ENCODE data around the gene MYO9A.

The MYO9A gene

GRCh38 chr15:71806452-71806931 is 311.5 kb downstream of the MYO9A start:
- DNase-seq, result no peak

DNA sequence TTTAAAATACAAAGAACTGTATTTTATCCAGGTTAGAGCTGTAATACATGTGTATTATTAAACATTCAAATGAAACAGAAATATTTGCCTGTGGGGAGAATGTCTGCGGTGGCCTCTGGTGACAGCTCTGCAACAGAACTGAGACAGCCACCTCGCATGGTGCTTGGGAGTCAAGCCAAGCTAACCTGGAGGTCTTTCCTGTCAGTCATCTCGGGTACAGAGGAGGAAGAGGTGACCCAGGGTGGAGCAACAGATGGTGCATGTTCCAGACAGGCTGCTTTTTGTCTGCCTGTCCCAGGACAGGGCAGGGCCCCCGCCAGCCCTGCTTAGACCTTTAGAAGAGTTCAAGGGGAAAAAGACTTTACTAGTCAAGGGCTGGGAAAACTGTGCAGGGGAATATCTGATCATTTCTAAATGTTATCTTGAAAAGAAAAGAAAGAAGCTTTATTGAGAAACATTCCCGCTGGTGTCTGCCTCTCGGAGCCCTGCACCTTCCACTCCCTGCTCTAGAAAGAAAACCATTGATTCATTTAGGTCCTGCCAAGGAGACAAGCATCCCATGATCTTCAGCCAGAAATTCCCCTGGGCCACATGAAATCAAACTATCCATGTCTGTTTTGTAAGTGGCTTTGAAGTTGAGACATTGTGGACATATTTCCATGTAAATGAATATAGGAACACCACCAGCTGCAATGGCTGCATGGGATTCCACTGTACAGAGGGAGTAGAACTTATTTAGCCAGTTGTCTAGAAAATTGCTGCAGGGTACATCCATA is 313.1 kb downstream of the MYO9A start:
- DNase-seq, result no peak

- DNase-seq, result no peak
These were observed 313.7 kb downstream of the MYO9A start for GRCh38 chr15:71804226-71804625.

- DNase-seq, result no peak
These were observed 315.2 kb downstream of the MYO9A start for GRCh38 chr15:71802770-71803169.

DNA sequence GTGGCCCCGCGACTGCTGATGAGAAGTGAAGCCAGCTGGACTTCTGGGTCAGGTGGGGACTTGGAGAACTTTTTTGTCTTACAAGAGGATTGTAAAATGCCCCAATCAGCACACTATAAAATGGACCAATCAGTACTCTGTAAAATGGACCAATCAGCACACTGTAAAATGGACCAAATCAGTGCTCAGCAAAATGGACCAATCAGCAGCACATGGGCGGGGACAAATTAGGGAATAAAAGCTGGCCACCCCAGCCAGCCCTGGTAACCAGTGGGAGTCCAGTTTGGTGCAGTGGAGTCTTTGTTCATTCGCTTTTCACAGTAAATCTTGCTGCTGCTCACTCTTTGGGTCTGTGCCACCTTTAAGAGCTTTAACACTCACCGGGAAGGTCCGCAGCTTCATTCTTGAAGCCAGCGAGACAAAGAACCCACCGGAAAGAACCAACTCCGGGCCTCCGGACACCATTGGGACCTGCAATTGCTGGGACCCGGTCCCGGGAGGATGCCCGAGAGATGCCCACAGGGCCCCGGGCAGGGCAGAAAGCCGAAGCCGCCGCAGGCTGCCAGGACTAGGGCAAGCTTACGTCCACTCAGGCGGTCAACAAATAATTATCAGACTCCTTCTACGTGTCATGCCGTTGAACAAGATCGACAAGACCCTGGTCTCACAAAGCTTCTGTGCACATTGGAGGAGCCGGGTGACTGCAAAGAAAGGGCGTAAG is 315.9 kb downstream of the MYO9A start:
- DNase-seq, result no peak

- peak in 1 of 2 donors; percentile 56 for DNase-seq
These were observed 316.9 kb downstream of the MYO9A start for GRCh38 chr15:71800835-71801745.

DNA sequence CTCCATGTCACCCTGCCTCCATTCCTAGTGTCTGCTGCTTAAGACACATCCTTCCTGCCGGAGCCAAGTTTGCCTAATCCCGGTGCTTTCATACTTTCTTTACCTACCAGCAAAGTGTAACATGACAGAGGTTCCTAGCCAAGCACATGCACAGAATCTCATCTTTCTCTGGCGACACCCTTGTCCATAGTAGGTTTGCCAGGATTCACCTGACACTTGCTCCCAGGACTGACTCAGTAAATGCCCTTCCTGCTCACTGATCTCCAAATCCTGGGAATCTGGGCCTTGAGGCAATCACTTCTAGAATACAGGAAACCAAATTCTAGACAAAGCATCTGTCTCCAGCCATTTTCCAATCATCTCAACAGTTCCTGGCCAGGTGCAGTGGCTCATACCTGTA is 317.8 kb downstream of the MYO9A start:
- DNase-seq, result no peak

DNA sequence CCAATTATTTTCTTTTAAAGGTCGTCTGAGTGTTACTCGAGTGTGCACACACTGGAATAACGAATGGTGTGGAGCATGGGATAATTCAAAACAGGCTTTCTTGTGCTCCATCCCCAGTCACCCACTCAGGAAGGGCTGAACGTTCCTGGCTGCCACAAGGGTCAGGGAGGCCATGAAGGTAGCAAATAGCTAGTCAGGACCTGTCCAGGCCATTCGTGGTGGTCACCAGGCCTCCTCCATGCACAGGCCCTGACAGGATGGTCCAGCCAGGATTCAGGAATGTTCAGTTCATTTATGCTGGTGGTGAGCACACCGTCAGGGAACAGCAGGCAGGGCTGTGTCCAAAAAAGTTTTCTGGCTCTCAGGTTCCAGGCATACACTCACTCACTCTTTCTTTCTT is 319.3 kb downstream of the MYO9A start:
- no peak for DNase-seq

- DNase-seq, result no peak
These were observed 325.4 kb downstream of the MYO9A start for GRCh38 chr15:71792521-71792920.

DNA sequence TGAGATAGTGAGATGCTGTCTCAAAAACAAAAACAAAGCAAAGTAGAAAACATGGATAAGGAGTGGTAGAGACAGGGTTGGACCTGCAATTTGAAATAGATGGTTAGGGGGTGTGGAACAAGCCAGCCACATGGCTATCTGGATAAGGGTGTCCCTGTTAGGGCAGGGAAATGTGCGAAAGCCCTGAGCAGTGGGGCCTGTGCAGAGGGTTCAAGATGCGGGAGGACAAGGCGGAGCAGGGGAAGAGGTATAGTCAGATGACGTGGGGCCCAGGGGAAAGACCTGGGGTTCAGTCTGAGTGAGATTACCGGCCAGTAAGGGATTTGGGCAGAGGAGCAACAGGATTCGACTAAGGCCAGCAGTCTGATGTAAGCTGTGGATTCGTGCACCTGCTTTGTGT is 326.0 kb downstream of the MYO9A start:
- DNase-seq, result no peak

DNA sequence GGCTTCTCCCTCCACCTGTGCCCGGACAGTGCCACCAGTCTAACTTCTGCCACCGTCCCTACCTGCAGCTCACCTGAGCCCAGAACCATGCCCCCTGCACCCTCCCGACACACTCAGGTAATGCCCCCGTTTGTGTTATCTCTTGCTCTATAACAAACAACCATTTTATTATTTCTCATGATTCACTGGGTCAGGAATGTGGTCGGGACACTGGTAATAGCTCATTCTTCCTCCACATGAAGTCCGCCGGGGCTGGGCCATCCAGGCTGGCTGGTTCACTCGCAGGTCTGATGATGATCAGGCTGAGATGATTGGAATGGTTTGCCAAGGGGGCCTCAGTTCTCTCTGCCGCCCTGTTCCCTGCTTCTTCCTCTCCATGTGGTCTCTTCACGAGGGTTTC is 327.9 kb downstream of the MYO9A start:
- no peak for DNase-seq

GRCh38 chr15:71789616-71790015 is 328.3 kb downstream of the MYO9A start:
- DNase-seq, result no peak

DNA sequence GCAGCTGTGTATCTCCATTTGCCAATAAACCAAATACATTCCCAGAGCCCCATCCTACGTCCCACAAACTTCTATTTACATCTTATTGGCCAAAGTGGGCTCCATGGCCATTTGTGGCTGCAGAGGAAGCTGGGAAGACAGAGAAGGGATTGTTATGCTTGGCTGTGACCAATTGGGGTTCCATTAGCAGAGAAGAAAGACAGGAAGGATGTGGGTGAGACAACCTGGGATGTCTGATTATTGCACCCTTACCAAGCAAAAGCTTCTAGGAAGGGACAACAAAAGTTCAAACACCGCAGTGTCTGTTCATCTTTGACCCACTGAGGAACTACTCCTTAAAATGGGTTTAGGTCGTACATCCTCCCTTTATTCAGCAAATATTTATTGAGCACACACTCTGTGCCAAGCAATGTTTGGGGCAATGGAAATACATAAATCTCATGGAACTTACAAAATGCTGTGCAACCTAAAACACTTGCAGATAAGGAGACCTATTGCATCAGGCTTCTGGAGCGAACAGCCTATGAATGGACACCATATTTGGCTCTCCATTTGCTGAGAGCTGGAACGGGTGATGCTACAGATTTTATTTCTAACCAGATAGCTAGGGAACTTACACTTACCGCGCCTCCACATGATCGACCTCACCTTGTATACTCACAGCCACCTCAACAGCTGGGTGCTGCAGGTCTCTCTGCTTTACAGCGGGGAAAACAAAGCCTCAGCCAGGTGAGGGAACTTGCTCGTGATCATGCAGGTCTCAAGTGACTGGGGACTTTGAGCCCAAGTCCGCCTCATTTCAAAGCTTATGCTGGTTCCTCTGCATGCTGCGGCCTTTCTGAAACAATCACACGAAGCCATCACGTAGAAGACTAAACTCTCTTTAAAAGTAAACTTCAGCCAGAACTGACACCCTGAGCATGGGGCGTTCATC is 329.0 kb downstream of the MYO9A start:
- no peak for DNase-seq

GRCh38 chr15:71786673-71787072 is 331.3 kb downstream of the MYO9A start:
- DNase-seq, result no peak

DNA sequence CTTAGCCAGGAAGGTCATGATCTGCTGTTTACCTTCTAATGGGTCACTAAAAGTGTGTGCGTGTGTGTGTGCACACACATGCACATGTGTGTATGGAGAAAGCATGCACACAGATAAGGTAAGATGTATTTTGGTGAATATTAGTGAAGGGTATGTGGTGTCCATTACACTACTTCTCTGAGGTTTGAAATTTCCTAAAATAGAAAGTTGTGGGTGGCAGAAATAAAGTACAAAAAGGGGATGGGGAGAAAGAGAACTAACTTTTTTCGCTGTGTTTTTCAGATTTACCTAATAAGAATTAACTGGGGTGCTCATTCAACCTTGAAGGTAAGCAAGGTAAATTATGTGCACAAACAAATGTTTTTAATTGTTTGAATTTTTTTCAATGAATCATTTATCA is 332.0 kb downstream of the MYO9A start:
- DNase-seq, result no peak

- DNase-seq, result no peak
These were observed 333.2 kb downstream of the MYO9A start for GRCh38 chr15:71784719-71785118.

GRCh38 chr15:71782422-71783165 is 335.4 kb downstream of the MYO9A start:
- DNase-seq, result no peak

DNA sequence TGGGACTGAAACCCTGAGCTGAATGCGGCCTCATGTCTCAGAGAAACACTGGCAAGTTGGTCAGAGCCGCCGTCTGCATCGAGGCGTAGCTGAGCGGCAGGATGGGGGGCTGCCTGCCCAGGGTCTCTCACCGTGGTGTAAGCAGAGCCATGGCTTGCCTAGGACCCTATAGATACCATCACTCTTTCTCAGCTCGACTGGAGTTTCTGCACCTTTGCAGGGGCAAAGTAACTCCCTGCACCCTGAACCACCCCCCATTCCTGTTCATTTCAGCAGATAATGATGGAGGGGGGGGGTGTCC is 336.0 kb downstream of the MYO9A start:
- no peak for DNase-seq

- no peak for DNase-seq
These were observed 336.6 kb downstream of the MYO9A start for GRCh38 chr15:71781179-71781964.

DNA sequence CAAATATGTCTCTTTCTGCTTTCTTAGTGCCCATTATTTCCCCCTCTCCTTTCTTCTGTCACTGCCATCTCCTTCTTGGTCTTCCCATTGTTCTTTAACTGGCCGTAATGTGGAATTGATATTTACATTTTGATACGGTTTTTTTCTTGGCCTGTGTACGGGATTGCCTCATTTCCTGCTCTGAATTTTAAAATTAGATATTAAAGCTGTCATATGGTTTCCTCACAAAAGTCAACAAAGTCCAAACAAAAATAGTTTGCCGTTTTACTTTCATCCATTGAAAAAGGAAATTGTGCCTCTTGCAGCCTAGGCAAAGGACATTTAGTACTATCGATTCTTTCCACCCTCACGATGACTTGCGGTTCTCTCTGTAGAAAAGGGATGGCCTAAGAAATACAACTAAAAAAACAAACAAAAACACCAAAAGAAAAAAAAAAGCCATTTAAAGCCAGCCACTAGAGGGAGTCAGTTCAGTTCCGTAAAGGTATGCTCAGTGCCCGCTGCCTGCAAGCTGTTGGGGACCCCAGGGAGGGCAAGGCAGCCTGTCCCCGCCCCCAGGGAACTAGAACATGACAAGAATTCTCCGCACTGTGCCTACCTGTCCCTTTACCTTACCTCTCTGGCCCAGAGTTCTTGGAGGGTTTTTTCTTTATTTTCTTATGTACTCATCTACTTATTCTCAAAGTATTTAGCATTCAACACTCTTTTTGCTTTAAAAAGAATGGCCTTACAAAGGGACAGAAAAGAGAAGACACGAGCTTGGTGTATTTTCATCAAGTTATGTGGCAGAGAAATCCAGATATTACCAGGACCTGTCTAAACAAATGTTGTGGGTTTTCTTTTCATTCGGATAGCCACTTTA is 337.6 kb downstream of the MYO9A start:
- DNase-seq, result peak in 1 of 2 donors; percentile 22

Measured in hippocampal formation (tissue), 2 donors.